Middle frontal gyrus (tissue), 1 donor: ENCODE data around the gene TTC7B.
"Not testable (repeated sequence)": the region's sequence is repeated elsewhere in the genome, so short reads cannot be mapped to it uniquely, and the experiment has no call there.

ENCODE experiments used
- DNase-seq: peaks from one replicate; pipeline ENCODE4 v3.0.0-alpha.2; 2015; ENCODE audit warnings: low spot score; ENCODE audit errors: extremely low spot score

The TTC7B gene

DNA sequence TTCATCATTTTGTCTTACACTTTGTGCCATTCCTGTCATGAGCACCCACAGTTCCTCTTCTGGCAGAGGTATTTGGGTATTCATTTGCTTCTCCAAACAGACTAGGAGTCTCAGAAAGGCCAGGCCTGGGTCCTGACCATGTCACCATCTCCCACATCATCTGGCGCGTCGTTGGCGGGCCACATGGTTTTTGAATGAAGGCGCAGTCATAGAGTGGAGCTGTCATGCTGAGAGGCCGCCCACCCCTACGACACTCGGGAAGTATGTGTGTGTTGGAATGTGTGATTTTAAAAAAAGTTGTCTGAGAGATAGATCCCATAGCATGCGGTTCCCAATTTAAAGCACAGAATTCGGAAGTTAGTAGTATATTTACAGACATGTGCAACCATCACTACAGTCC is 15.6 kb upstream of the TTC7B start:
- no peak for DNase-seq

DNA sequence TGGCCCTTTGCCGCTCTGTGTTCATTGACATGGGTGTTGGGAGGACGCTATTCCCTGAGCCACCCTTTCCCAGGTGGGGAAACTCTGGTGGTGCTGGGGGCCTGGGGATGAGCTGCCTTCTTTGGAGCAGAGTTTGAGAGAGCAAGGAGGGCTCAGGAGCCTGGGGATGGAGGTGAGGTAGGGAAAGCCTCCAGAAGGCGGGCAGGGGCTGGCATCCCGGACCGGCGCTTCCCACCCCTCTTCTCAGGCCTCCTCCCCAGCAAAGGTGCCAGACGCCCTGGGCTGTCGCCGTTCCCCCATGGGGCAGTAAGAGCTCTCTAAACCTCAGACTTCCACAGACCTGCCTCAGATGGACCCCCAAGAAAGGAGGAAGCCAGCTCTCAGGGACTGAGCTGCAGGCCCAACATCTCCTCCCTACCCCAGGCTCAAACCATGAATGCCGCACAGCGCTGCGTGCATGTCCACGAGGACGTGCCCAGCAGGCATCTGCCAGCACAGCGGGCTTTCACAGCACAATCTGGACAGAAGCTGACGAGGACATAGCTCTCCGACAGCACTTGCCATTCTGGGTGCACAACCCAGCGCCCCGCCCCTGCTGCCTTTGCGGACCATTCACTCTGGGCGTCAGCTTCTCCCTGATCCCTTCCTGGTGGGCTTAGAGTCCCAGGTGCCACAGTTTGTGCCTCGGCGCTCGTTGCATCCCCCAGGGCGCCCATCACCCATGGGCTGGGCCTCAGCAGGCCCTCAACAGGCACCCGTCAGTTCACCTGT is 14.9 kb upstream of the TTC7B start:
- DNase-seq: no peak

DNA sequence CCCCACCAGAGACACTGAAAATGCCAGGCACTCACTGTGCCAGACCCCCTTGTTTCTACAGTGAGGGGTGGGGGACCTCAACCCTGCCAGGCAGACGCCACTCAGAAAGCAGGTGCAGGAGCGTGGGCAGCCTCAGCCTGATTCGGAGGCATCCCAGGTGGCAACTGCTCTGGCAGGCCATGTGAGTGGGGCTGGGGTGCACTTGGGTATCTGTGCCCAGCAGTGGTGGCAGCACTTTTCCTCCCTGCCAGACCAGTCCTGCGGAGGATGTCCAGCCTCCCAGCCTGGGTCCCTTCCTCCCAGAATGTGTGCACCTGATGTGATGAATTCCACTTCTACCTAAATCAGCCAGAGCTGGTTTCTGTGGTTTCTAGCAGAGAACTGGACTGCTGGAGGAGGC is 13.4 kb upstream of the TTC7B start:
- no peak for DNase-seq

DNA sequence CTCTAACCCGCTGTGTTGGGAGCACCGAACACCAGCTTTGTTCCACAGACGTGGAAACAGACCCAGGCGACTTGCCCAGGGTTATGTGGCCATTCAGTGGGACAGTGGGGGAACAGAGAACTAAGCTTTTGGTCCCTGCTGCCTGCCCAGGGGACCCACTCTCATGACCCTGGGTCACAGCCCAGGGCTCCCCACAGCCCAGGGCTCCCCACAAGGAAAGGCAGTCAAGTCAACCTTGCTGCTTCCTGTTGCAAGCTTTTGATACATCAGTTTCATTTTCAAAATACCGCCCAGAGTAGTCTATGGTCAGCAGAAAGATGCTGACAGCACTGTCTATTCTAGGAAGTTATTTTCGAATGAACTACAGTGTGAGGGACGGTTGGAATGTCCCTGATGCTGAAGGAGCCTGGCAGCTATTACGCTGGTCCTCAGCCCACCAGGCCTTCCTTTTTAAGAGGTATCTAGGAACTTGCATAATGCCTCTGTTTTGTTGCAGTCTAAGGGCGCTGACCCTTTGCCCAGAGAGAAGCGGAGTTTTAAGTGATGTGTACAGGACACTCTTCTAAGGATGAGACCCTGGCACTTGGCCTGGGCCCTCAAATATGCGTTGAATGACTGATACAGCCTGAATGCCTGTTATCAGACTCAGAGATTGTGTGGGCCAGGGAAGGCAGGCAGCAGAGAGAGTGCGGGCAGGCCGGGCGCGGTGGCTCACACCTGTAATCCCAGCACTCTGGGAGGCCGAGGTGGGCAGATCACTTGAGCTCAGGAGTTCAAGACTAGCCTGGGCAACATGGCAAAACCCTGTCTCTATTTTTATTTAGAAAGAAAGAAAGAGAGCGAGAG is 12.6 kb upstream of the TTC7B start:
- DNase-seq: no peak

DNA sequence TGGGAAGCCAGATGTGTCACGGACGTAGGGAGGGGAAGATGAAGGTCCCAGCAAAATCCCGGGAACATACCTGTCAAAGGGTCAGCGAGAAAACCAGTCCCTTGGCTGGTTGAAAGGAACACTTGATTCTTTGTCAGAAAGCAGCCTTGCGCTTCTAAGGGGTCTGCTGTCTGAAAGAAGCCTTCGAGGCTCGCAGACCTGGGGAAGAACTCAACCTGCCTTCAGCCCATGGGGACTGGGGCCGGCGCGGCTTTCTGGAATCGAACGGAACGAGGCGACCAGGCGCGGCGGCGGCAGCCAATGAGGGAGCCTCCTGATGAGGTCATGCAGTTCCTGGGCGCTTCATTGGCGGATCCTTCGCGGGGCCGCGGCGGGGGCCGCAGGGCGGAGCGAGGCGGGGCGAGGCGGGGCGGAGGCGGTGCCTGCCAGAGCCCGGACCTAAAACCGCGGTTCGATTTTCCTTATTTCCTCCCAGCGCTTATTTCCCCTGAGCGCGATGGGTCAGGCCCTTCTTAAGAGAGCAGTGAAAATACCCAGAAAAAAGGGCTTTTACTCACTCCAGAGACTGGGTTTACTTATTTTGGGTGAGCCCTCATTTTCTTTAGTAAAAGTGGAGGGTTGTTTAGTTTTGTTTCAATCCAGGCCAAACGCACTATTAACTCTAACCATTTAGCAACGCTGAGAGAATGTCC is 11.8 kb upstream of the TTC7B start:
- peak; percentile 91 for DNase-seq

DNA sequence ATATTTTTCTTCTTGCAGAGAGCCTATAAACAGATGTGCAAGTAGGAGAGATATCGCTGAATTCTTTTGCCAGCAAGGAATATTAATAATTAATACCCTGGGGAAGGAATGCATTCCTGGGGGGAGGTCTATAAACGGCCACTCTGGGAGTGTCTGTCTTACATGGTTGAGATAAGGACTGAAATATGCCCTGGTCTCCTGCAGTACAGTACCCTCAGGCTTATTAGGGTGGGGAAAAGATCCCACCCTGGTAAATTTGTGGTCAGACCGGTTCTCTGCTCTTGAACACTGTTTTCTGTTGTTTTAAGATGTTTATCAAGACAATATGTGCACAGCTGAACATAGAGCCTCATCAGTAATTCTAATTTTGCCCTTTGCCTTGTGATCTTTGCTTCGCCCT is 7.3 kb upstream of the TTC7B start:
- DNase-seq: not testable (repeated sequence)

DNA sequence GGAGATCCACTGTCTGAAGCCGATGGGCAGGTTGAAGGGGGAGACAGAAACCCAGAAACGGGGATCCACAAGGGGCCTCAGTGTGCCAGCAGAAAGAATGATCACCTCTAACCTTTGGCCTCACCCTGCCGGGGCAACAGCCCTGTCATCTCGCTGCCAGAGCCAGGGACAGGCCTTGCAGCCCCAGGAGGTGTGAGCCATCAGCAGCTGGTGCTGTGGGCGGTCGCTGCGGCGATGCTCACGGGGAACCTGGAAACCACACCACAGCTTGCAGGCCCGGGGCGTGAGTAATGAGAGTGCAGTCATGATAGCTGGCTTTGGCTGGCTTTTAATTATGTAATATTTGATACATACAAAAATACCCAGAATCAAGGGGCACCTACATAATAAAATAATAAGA is 4.7 kb upstream of the TTC7B start:
- DNase-seq: no peak

DNA sequence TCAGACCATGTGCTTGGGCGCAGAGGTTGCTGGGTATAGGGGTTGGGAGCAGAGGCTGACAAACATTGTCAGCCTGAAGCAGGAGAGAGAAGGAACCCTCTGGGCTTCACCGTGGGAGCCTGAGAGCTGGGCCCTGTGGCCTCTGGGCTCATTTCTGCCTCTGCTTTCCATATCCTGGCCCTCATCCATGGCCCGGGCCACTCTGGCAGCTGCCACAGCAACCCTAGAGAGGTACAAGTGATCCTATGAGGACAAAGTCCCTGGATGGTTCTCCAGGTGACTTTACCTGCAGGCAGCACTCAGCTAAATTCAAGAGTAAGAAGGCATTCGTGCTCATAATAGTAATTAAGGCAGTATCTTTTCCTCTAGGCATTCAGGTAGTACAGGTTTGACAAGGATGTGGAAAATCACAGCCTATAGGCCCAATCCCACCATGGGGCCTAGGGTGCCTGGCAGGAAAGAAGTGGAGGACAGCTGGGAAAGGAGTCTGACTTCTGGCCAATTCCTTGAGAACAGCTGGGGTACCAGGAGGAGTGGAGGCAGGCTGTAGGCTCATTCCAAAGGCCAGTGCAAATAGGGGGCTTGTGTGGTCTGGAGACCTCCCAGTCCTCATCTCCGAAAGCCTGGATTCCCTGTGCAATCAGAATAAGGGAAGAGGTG is 3.6 kb upstream of the TTC7B start:
- DNase-seq: no peak

DNA sequence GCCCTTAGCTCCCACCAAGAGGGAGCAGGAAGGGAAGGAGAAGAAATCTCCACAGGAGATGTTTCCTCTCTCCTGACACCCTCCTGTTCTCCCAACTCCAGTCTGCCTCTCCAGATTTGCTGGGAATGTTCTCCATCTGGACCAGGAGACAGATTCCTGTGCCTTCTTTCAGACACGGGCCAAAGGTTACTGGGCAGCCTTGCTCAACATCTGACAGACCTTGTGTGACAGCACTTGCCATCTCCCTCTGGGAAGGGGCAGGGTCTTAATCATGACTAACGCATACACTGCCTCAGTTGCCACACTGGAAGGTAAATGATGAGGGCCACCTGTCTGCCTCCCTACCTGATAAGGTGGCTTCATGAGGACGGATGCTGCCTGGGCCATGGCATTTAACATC is 2.5 kb upstream of the TTC7B start:
- DNase-seq: no peak

DNA sequence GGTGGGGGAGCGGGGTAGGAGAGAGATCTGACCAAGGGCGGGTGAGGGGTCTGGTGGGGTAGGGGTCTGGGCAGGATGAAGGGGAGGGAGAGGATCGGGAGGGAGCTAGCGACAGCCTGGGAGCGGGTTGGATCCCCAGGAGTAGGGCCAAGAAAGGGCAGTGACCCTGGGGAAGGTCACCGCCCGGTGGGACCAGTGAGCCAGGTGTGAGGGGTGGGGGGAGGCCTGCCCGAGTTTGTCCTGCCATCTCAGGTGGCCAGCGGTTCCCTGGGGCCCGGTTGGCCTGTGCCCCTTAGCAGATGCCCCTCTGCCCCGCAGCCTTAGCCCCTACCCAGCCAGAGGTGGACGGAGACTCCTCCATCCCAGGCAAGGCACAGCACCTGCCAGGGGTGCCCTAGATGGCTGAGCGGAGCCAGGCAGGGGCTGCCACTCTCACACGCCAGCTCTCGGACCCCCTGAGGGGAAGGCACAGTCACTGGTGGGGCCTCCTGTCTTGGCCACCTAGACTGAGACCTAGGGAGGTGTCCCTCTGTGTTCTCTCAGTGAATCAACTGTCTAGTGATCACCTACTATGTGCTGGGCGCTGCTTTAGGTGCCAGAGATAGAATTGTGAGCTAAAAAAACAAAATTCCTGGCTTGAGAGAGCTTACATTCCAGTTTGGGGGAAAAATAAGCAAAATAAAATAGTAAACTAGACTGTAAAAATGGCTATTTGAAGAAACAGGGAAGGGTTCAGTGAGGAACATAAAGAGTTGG is 629 bp upstream of the TTC7B start:
- no peak for DNase-seq

DNA sequence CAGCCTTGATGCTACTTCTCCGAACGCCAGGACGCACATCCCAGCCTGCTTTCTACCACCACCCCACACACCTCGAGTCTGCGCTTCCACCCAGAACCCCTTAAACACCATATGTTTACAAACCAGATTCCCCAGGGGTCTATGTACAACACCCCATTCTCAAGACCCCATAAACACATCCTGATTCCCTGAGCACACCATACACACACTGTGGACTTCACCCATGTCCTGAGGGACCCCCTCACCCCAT is 733 bp downstream of the TTC7B start:
- no peak for DNase-seq

DNA sequence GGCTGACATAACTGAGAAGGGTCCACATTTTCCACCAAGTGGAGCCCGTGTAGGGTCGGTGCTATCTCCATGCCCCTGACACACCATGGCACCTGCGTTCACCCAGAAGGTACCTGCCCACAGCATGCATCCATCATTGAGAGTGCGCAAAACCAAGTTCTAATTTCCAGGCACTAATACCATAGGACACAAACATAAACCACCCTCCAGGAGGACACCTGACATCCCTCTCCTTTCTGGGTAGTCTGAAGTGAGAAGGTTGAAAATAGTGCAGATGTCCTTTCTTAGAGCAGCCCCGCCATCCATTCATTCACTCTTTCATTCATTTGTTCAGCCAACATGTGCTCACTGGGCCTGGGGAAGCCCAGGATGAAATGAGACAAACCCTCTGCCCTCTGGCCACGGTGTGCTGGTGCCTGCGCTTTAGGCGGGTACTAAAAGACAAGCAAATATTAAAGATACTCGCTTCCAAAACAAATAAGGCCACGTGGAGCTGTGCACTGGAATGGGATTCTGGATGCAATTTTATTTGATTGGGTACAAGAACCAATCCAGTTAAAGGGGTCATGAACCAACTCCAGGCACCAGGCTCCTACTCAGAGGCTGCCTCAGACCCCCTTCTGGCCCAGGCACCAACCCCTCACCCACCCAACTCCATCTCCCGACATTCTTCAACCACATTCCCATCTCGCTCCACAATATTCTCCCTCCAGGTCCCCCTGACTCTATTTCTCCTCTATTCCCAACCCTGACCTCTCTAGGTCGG is 1.2 kb downstream of the TTC7B start:
- DNase-seq: no peak

DNA sequence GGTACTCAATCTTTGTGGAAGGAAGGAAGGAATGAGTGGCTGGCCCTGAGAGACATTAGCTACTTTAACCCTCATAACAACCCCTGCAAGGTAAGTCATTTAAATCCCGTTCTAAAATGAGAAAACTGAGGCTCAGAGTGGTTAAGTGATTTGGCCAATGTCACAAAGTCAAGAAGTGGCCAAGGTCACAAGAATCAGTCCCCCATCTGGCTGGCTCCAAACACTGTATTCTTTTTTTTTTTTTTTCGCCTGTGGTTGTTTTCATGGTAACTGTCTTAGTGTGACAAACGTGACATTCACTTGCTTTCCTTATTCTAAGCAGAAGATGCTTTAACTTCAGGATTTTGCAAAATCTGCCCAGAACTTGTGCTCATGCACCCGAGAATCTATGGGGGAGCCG is 2.8 kb downstream of the TTC7B start:
- no peak for DNase-seq

DNA sequence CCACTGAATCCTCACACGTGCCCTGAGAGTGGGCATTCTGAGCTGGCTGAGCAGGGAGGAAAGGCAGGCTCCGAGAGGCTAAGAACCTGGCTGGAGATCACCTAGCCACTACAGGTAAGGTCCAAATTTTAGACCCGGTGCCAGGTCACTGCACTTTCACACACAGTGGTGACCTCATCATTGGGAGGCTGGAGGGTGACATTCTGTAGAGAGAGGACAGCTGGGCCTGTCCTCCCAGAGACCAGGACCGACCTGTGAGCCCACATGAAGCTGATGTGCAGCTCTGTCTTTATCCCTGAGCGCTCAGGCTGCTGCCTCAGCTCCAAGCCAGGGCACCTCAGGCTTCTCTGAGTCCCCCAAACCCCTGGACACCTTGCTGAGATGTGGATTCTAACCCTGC is 4.1 kb downstream of the TTC7B start:
- no peak for DNase-seq

DNA sequence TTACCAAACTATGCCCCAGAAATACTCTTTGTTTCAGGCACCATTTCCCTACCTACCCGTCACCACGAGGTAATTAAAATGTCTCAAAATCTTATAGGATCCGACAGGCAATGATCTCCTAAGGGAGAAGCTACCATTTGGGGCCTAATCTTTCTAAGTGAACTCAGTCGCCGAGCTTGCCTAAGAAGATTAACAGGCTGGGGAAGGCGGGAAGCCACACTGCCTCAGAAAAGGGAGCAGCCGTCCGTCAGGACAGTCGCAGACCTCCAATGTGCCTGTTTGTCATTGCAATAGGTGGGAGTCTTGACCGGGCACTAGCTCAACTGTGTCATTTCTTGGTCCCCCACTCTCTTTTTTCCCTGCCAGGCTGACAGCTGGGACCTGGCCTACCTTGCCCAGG is 4.6 kb downstream of the TTC7B start:
- DNase-seq: no peak

DNA sequence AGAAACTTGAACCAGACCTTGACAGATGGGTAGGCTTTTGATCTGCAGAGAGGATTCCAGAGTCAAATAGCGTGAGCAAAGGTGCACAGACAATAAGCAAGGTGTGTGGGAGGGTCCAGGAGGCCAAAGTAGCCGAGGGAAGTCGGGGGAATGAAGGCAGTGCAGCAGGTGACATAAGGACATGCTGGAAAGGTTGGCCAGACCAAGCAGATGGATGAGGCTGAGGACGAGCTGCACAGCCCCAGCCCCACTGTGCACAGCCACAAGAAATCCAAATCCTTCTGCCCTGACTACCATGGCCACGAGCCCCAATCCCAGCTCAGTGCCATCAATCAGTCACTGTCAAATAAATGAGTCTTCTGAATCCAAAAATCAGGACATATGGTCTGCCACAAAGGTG is 5.4 kb downstream of the TTC7B start:
- DNase-seq: no peak

DNA sequence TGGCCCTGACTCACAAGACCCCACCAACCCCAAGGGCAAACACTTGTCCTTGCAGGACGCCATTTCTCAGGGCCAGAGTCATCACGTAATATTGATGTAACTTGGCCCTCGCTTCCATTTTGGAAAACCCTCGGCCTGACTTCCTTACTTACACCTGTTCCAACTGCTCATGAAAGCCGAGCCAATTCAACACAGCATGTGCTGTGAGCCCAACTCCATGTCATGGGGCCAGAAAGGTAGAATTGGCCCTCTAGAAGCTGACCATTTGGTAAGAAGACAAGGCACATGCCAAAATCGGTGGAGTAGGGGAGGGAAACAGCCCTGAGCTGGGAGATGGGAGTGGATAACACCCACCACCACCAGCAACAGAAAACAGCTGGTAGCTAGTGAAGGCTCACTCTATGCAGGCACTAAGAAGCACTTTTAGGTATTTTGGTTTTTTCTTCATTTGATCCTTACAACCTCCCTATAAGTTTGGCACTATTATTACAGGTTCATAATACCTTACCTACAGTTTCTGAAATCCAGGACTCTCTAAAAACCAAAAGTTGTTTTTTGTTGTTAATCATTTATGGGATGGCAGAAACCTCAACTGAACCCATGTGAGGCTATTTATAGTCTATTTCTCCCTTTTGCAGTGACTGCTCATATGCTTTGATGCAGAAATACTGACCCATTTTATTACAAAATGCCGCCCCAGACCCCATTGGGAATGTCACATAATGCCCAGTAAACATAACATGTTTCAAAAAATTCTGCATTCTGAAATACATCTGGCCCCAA is 6.5 kb downstream of the TTC7B start:
- DNase-seq: no peak

DNA sequence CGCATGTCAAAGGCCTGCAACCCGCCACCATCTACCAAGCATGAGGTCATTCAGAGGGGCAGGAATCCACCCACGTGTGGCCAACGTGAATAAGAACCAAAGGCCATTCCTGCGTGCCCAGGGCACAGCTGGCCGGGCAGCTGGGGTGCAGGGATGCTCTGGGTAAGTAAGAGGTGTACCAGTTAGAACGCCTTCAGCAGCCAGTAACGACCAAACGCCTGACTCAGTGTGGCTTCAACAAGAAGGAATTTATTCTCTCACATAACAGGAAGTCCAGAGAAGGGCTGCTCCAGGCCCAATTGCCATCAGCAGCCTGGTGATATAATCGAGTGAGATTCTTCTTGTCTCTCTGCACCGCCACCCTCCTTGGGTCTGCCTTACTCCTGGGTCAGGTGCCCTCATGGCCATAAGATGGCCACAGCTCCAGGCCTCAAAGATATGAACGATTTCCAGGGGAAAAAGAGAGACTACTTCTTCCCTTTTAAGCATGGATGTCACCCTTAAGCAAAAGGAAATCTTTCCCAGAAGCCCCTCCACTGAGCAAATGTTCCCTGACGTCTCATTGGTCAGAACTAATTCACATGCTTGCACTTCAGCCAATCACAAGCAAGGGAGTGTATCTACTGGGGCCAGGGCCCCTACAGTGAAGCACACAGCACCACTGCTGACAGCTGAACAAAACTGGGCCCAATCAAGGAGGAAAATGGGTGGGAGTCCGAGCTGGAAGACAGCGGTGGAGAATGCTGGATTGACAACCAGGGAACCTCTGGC is 7.3 kb downstream of the TTC7B start:
- DNase-seq: no peak

DNA sequence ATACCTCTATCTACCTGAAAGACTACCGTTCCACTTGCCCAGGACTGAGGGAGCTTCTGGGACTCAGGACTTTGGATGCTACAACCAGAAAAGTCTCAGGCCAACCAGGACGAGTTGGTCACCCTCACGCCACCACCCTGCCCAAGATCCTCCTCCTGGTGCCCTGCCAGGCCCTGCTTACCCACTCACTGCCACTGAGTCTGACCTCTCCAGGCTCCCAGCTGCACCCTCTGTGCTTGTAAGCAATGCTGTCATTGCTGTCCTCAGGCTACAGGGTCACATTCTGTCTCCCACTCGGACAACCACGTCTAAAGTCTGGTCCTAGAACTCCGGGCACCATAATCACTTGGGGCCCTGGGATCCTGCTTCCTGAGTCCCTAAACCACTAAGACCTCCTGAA is 9.2 kb downstream of the TTC7B start:
- no peak for DNase-seq
